Measurements from ENCODE around the gene C2CD2.

C2CD2 gene

DNA sequence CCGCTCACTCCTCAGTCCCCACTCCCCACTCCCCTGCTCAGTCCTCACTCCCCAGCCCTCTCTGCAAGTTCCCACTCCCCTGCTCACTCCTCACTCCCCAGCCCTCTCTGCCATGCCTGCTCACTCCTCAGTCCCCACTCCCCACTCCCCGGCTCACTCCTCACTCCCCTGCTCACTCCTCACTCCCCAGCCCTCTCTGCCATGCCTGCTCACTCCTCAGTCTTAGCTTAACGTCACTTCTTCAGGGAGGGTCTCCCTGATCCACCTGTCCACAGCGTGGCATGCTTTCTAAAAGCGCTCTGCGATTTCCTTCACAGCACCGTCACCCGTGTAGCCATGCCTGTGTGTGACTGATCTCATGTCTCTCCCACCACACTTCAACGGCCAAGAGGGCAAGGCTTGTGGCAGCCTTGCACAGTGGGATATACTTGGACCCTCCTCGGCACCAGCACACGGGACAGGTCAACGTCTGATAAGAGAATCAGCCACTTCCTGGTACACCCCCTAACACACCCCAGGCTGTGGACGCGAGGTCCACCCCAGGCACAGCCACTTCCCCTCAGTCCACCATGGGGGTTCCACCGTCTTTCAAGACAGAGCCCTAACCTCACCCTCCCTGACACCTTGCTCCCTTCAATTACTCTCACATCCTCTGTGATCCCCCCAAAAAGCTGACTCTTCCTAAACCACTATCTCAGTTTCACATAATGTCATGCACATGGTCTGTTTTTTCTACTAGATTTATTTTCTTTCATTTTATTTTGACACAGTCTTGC, 88.6 kb downstream of the C2CD2 start:
- no peak for DNase-seq (ENCODE audit: low spot score)

GRCh38 chr21:41864311-41865001, 89.4 kb downstream of the C2CD2 start:
- no peak for DNase-seq (ENCODE audit: low spot score)

DNA sequence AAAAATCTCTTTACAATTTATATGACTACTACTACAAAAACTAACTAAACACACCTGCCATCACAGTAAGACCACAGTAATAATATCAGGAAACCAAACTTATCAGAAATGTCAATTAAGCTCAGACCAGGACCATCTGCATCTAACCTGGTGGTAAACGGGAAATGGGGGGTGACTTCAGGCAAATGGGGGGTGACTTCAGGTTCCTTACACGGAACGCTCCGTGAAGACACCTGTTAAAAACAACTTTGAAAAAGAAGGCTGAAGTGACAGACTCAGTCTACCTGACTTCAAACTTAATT, 90.4 kb downstream of the C2CD2 start:
- DNase-seq (ENCODE audit: low spot score), result no peak

DNA sequence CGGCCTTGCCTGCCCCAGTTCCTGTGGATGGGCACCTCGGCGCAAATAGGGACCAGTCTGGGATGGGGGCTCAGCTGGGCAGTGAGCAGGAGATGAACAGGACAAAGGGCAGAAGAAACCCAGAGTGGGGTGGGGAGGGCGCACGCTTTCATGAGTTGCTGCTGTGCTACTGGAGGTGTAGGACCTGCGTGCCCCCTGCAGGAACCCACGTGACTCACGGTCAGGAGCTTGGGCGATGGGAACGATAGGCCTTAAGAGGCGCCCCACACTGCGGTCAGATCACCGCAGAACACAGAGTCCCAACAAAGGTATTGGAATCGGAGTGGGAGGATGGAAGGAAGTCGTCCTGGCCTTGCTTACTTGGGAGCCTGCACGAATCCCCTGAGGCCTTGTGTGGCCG, 91.8 kb downstream of the C2CD2 start:
- DNase-seq (ENCODE audit: low spot score), result no peak

- DNase-seq (ENCODE audit: low spot score), result no peak
Observed at GRCh38 chr21:41861255-41861654, 92.6 kb downstream of the C2CD2 start.

DNA sequence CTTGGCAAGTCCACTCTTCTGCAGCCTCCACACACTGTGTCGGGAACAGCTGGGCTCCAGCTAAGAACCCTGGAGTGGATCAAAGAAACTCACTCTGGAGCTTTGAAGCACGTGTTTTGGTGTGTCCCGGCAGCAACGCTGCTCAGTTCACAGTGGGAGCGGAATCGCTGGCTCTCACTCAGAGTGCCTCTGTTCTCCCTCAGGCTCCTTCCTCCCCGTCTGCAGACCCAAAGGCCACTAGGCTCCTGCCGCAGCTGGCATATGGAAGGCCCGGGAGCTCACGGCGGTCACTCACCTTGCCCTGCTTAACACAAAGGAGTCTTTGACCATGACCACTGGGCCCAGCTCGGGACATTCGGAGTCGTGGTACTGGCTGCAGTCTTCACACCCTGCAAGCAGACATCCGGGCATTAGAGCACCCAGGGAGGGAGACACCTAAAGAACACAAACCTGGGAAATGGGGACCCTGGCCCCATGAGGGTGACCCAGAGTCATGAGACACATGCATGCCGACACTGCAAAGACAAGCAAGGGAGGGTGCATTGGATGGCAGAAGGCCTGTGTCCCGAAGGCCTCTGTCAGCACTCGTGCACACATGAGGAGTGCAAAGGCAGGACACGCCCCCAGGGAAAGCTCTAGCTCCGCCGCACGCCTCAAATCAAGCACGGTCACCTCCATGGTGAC, 94.4 kb downstream of the C2CD2 start:
- no peak for DNase-seq (ENCODE audit: low spot score)

DNA sequence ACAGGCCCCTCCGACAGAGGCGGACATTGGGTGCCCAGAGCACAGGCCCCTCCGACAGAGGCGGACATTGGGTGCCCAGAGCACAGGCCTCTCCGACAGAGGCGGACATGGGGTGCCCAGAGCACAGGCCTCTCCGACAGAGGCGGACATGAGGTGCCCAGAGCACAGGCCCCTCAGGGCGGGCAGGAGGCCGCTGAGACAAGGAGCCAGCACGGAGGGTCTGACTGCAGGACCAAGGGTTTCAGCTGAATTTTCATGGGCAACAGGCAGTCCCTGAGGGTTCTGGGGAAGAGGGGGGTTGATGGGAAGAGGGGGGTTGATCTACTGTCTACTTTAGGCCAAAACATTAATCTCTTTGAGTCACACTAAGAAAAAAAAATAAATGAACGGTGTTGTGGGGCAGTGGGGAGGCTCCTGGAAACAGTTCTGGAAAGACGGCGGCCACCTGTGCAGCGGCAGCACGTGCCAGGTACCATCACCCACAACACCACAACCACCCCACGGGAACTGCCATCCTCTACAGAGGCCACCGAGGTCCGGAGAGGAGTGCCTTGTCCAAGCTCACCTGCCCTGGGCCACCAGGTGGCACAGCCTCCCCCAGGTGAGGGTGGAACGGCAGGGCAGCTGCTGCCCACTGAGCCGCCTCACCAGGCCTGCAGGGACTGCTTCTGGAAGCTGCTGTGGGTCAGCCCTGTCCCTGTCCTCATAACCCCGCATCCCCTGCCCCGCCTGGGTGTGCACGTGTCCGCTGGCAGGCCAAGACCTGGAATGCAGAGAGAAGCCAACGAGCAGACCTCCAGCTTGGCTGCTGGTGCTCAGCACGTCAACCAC, 95.1 kb downstream of the C2CD2 start:
- DNase-seq (ENCODE audit: low spot score), result no peak

DNA sequence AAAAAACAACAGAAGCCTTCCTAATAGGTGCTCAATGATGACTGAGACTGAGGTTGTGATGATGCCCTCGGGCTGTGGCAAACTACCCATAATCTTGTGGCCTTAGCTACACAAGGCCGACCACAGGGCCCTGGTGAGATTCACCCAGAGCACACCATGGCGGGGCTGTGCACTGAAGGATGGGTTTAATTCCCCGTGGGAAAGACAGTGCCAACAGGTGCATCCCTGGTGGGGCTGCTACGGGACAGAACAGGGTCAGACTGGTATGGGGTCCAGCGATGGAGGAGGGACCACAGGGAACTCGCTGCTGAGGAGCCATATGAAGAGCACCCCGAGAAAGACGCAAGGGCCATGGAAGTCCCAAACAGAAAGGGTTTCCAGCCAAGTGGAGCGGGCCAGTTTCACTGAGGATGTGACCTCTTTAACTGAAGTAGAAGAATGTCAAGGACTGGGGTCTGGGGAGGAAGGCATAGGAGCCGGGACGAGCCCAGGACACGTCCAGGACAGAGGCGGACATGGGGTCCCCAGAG, 96.0 kb downstream of the C2CD2 start:
- DNase-seq (ENCODE audit: low spot score), result no peak

DNA sequence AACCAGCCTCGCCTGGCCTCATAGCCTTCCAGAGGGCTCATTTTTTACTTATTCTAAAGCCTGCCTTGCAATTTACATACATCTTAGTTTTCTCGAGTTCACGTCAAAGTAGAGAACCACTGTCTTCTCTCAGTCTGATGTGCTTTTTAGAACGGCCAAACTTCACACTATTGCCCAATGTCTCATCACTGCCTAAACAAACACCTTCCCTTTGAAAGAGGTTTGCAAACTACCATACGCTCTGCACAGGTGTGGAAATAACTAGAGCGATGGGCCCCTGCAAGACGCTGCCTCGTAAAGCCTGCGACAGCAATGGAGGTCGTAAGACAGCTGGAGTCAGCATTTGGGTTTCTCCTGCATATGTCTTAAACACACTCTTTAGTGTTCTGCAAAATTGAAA, 97.2 kb downstream of the C2CD2 start:
- DNase-seq (ENCODE audit: low spot score), result no peak

DNA sequence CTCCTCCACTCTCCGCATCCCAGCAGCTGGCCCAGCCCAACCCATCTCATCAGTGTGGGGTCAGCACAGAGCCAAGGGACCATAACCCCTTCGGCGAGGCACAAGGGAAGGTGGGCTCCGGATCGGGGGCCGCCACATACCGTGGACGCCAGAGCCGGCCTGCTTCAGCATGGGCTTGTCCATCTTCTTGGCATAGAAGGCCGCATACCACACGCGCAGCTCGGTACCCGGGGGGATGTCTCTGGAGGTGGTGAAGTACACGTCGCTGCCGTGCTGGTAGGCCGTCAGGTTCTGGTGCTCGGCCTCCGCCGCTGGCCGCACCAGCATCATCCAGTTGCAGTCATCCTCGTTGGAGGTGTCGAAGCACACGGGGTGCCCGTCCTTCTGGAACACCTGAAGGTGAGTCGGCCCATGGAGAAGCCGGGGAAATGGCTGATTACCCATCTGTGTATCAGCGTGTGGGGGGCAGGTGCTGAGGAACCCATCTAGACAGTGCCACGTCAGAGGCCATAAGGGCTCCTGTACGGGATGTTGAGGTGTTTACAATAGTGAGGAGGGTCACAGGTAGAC, 99.3 kb downstream of the C2CD2 start:
- DNase-seq (ENCODE audit: low spot score), result no peak

- no peak for DNase-seq (ENCODE audit: low spot score)
Observed at GRCh38 chr21:41852929-41853320, 100.9 kb downstream of the C2CD2 start.

DNA sequence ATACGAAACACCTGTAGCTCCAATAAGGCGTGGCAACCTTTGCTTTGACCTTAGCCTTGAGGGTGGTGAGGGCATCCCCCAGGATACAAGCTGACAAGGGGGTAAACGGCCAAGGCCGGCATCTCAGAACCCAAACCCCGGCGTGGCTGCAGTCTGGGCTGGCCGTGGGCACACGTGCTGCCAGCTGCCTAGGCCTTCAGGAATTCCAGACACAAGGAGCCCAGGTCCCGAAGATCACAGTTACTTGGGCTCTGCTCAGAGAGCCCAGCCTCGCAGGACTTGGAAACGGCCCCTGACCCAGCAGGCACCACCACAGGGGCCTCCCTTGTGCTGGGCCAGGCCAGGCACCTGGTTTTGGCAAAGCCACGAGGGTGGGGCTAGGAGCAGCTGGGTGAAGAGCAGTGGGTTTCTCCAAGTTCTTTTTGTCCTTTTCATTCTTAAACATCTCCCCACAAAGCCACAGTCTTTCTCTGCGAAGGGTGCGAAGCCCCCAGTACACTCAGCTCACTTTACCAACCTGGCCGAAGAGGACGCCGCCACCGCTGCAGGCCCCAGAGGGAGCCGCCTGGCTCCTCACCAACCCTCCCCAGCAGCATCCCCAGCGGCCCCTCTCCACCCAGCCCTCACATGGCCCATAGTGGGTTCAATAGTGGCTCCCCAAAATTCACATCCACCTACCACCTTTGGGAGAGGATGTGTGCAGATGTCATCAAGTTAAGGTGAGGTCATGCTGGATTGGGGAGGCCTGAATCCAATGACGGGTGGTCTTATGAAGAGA, 101.5 kb downstream of the C2CD2 start:
- no peak for DNase-seq (ENCODE audit: low spot score)

DNA sequence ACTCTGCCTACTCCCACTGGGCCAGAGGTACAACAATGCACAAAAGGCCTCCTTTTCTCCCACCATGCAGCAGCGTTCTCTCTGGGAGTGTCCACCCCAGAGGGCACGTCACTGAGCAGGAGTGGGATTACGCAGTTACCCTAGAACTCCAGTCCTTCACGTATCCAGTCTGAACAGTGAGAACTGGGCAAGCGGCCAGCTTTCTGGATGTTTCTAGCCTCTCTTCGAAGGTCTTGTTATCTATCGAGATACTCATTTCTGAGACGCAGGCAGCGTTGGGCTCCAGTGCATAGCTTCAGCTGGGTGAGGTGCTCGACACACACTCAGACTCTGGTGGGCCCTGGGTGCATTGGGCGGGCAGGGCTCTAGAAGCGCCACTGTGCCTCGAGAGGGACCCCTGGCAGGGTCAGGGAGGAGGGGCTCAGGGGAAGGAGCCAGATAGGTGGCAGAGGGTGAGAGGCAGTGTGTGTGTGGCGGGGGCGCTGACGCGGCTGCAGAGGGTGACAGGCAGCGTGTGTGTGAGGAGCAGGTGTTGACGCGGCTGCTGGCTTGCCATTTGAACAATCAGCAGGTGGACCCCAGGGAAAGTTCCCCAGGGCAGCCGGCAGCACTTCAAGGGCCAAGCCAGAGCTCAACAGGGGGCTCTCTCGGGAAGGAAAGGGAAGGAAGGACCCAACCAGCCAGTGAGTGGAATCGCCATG, 102.6 kb downstream of the C2CD2 start:
- DNase-seq (ENCODE audit: low spot score), result no peak

DNA sequence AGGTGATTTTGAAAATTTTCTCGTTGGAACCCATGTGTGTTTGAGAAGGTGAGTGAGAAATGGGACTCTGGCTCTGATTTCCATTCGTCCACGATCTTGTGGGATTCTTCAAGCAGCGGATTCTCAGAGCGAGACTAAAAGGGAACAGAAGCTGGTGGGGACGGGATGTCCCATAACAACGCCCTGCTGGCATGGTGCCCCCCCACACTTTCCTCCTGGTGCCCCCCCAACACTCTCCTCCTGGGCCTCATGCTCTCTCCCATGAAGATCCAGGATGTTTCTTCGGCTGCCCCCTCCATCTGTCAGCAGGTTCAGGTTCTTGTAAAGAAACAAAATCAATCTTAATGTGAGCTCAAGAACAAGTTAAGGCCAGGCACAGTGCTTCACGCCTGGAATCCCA, 103.7 kb downstream of the C2CD2 start:
- no peak for DNase-seq (ENCODE audit: low spot score)

DNA sequence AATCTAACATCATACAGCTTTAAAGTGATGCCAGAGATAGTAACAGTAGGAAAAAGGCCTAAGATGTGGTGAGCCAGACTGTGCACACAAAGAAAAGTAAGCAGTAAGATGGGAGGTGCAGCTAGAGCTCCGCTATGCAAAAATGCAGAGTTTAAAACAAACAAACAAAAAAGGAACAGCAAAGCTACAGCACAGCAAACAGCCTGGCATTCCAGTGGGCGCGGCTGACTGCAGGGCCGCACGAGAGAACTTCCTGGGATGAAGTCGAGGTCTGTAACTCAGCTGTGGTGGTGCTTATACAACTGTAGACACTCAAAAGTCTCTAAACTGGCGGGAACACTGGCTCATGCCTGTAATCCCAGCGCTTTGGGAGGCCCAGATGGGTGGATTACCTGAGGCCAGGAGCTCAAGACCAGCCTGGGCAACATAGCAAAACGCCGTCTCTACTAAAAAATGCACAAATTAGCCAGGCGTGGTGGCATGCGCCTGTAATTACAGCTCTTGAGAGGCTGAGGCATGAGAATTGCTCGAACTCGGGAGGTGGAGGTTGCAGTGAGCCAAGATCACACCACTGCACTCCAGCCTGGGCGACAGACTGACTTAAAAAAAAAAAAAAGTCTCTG, 104.7 kb downstream of the C2CD2 start:
- DNase-seq (ENCODE audit: low spot score), result no peak

DNA sequence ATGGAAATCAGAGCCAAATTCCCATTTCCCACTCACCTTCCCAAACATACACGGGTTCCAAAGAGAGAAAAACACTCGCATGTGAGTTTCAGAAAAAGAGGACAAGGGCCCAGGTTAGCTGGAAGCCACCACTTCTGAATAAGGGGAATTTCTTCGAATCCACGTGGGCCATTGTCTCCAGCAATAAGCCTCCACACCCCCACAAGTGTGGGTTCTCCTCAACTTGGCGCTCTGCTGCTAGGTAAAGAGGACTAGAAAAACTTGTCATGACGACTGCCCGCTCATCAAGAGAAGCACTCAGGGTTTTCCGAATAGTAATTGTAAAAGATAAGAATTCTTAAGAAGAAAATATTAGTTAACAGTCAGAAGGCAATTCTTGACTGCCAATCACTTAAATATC, 105.3 kb downstream of the C2CD2 start:
- DNase-seq (ENCODE audit: low spot score), result no peak

- DNase-seq (ENCODE audit: low spot score), result no peak
Observed at GRCh38 chr21:41847066-41847804, 106.6 kb downstream of the C2CD2 start.

GRCh38 chr21:41846536-41846935, 107.3 kb downstream of the C2CD2 start:
- DNase-seq (ENCODE audit: low spot score), result no peak

- DNase-seq (ENCODE audit: low spot score), result no peak
Observed at GRCh38 chr21:41846033-41846317, 107.8 kb downstream of the C2CD2 start.

Measured in ecto neural progenitor cell (in vitro differentiated cells).